Left hindlimb (tissue), 1 donor: ENCODE results near the gene UTF1.

Source experiments
- DNase-seq: peaks from one replicate; pipeline ENCODE4 v3.0.0-alpha.2; 2018

Gene UTF1, protein sequence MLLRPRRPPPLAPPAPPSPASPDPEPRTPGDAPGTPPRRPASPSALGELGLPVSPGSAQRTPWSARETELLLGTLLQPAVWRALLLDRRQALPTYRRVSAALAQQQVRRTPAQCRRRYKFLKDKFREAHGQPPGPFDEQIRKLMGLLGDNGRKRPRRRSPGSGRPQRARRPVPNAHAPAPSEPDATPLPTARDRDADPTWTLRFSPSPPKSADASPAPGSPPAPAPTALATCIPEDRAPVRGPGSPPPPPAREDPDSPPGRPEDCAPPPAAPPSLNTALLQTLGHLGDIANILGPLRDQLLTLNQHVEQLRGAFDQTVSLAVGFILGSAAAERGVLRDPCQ

GRCh38 chr10:133230044-133230361 lies at the start of gene UTF1:
TSS of gene UTF1 (plus strand) at chr10:133230217. CDS start at chr10:133230289, 72 bp downstream.
- DNase-seq: no peak

GRCh38 chr10:133180965-133181639 lies 48.9 kb upstream of the UTF1 start:
- peak; percentile 30 for DNase-seq

GRCh38 chr10:133182190-133182589 lies 47.8 kb upstream of the UTF1 start:
- no peak for DNase-seq

DNA sequence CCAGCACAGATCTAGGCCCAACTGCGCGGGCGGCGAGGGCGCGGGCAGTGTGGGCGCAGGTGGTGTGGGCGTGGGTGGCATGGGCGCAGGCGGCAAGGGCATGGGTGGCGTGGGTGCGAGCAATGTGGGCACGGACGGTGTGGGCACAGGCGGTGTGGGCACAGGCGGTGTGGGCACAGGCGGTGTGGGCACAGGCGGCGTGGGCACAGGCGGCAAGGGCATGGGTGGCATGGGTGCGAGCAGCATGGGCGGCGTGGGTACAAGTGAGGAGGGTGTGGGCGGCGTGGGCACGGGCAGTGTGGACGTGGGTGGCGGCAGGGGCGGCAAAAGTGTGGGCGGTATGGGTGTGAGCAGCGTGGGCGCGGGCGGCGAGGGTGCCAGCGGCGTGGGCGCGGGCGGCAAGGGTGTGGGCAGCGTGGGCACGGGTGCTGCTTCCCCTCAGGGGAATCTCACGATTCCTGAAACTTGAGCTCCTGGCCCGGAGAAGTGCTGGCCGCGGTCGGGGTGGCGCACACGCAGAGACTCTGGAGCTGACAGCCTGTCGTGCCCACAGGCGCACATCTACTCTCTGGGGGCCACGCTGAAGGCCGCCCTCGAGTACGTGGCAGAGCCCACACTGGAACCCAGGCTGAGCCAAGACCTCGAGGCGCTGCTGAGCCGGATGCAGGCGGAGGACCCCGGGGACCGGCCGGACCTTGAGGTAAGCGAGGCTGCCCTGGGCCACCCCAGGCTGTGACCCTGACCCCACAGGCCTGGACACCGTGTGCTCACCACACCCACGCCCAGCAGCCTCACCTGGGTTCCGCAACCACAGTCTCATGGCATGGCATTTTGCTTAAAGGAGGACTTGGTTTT lies 47.0 kb upstream of the UTF1 start:
- peak; percentile 13 for DNase-seq

DNA sequence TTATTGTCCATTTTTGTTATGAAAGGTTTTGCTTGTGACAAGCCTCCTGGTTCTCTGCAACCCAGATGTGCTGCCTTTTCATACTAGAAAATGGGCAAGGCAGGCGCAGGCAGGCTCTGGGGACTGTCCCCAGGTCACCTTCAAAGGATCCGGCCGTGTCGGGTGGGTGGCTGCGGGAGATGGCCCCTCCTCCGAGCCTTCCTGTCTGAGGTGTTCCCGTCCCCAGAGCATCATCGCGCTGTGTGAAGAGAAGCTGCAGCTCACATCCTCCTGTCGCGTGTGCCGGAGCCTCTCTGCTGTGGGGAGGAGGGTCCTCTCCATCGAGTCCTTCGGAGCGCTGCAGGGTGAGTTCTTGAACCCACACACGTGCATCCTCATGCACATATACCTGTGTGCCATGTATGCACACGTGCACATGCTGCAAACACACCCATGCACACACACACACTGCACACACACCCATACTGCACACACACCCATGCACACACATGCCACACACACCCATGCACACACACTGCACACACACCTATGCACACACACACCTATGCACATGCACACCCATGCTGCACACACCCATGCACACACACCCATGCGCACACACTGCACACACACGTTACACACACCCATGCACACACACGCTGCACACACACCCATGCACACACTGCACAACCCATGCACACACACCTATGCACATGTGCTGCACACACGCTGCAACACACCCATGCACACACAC lies 46.2 kb upstream of the UTF1 start:
- peak; percentile 15 for DNase-seq

- peak; percentile 12 for DNase-seq
Measured at GRCh38 chr10:133184591-133185244, 45.3 kb upstream of the UTF1 start.

GRCh38 chr10:133185421-133185820 lies 44.6 kb upstream of the UTF1 start:
- no peak for DNase-seq

GRCh38 chr10:133185916-133186315 lies 44.1 kb upstream of the UTF1 start:
- peak; percentile 26 for DNase-seq

GRCh38 chr10:133186416-133187090 lies 43.5 kb upstream of the UTF1 start:
- DNase-seq: peak; percentile 57

DNA sequence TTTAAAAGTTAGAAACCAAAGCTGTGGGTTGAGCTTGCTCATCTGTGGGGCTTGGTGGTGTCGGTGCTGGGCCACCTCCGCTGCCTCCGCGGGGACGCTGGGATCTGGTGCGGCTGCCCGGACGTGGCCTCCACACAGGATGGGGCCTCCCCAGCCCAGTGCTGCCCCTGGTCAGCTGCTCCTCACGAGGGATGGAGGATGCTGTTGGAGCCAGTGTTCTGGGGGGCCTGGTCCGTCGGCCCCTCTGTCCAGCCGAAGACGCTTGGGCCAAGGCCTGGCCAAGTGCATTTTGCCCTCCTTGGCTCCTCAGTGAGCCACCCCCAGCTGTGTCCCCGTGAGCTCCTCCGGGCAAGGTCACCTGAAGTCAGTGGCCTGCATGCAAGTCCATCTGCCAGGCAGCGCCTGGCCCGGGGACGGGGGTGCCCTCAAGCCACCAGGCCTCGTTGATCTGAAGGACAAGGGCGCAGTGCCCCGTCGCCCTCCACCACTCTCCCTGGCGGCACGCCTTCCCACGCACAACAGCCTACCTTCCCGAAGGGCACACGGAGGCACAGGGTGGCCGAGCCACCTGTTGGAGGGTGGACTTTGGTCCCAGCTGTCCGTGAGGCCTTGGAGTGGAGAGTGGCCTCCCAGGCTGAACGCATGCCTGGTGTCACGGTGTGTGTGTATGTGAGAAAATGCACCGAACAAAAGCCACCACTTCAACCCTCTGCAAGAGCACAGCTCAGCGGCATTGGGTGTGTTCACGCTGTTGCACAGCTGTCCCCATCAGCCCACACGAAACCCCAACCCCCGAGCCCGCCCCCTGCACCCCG lies 42.7 kb upstream of the UTF1 start:
- peak; percentile 11 for DNase-seq

GRCh38 chr10:133187906-133188681 lies 41.9 kb upstream of the UTF1 start:
- peak; percentile 21 for DNase-seq

- no peak for DNase-seq
Measured at GRCh38 chr10:133189256-133189655, 40.8 kb upstream of the UTF1 start.

DNA sequence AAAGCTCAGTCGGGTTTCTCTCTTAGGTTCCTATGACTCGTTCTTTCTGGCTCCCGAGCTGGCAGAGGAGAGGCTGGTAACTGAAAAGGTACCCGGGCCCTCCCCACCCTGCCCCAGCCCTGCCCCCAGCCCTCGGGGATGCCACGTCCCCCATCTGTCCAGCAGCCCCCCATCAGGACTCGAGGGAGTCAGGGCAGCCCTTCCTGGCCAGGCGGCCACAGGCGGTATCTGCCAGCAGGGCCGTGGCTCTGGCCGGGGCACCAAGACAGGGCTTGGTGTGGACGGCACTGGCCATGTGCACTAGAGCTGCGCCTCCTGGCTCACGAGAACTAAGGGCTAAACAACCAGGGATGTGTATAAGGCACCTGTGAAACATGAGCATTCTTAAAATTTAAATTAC lies 40.3 kb upstream of the UTF1 start:
- peak; percentile 8 for DNase-seq

GRCh38 chr10:133190225-133190624 lies 39.8 kb upstream of the UTF1 start:
- DNase-seq: peak; percentile 8

DNA sequence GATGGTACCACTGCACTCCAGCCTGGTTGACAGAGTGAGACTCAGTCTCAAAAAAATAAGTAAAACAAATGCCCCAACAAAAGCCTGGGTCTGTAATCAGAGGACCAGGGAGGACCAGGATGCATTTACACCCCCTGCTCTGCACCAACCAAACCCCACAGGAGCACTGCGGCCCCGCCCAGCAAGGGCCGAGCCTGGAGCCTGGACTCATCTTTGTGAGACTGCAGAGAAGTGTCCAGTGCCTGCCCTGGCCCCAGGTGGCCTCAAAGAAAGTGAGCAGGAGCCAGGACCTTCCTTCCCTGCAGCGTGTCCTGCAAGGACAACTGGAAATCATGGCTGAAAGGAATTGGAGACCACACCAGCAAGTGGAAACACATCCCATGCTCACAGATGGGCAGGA lies 38.4 kb upstream of the UTF1 start:
- DNase-seq: peak; percentile 6

GRCh38 chr10:133194151-133194550 lies 35.9 kb upstream of the UTF1 start:
- no peak for DNase-seq

- DNase-seq: peak; percentile 3
Measured at GRCh38 chr10:133195096-133195495, 34.9 kb upstream of the UTF1 start.

DNA sequence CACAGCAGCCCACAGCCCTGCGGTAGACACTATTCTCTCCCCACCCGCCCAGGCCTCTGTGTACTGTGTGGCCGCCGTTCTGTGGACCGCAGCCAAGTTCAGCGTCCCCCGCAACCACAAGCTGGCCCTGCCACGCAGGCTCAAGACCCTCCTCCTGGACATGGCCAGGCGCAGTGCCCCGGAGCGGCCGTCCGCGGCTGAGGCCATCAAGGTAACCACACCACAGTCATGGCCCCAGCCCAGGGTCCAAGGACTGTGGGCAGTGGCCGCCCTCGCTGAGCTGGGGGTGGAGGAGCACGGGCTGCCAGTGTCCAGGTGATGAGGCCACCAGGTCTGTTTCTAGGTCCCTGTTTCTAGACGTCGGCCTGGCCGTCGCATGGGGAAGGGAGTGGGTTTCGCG lies 34.4 kb upstream of the UTF1 start:
- DNase-seq: peak; percentile 33

- no peak for DNase-seq
Measured at GRCh38 chr10:133196221-133196915, 33.6 kb upstream of the UTF1 start.
